Stimulated activated CD4-positive, alpha-beta T cell treated with anti-CD3 and anti-CD28 coated beads, Interleukin-2, amount 100 ng/mL, for 24 hours (primary cell): Measurements from ENCODE around the gene GLYATL3.

Experiments
- DNase-seq, 2 donors: peaks; one replicate each; pipeline ENCODE4 v3.0.0-alpha.2; 2020

Gene GLYATL3

DNA sequence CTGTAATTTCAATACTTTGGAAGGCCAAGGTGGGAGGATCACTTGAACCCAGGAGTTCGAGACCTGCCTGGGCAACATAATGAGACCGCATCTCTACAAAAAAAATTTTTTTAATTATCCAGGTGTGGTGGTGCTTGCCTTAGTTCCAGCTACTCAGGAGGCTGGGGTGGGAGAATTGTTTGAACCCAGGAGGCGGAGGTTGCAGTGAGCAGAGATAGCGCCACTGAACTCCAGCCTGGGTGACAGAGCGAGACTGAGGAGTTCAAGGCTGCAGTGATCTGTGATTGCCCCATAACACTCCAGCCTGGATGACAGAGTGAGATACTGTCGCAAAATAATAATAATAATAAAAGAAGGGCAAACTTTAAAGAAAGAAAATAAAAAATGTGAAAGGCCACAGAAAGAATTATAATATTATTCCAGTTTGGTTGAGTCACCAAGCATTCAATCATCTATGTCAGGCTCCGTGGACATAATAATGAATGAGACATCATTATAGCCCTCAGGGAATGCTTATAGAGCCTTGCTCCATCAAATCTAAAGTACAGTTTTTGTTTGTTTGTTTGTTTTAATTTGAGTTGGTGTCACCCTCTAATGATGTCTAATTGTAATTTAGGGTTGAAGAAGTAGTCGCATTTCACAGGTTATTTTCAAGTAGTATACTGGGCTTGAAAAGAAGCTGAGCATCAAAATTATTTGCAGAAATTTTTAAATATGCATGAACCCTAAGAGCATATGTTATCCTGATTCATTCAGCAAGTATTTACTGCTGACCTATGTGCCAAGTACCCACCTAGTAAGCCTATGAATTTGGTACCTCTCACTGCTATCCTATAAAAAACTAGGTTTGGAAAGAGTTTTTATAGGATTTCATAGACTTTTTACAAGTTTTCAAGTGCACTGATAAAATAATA, 15.1 kb downstream of the GLYATL3 start:
- DNase-seq: no peak

DNA sequence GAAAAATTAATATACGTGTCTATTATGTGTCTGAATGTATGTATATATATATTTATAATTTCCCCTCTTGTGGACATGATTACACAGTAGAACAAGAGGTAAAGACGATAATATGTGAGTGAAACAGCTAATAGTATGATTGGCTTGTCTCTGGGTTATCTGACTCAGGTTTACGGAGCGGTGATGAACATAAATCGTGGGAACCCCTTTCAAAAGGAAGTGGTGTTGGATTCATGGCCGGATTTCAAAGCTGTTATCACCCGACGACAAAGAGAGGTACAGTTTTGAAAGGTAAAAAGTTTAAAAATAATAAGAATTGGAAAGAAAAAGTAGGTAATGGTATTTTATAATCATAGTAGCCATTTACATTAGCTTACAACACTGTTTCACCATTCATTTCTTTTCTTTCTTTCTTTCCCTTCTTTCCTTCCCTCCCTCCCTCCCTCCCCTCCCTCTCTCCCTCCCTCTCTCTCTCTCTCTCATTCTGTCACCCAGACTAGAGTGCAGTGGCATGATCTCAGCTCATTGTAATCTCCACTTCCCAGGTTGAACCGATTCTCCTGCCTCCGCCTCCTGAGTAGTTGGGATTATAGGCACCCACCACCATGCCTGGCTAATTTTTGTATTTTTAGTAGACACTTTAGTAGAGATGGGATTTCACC, 15.9 kb downstream of the GLYATL3 start:
- DNase-seq: no peak

DNA sequence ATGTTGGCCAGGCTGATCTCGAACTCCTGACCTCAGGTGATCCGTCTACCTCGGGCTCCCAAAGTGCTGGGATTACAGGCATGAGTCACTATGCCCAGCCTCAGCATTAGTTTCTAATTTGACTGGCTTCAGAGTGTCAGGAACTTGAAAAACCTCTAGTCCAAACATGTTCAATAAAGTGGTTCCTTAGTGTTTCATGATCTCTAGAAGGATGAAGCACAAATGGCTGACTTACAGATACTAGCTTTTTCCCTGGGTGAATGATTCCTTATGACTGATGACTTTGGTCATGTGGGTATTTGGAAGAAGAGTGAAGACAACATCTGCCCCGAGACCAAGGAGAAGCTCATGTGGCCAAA, 16.4 kb downstream of the GLYATL3 start:
- DNase-seq: no peak

DNA sequence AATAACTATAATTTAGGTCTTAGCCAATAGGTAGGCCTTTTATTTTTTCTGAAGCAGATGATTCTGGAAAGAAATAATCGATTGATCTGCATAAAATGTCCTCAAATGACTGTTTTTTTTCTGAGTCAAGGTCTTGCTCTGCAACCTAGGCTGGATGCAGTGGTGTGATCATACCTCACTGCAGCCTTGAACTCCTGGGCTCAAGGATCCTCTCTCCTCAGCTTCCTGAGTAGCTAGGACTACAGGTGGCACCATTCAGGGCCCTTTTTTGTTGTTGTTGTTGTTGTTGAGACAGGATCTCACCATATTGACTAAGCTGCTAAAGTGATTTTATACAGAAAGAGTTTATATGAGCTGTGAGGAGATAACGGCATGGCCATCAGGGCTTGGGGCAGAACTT, 18.2 kb downstream of the GLYATL3 start:
- DNase-seq: no peak

DNA sequence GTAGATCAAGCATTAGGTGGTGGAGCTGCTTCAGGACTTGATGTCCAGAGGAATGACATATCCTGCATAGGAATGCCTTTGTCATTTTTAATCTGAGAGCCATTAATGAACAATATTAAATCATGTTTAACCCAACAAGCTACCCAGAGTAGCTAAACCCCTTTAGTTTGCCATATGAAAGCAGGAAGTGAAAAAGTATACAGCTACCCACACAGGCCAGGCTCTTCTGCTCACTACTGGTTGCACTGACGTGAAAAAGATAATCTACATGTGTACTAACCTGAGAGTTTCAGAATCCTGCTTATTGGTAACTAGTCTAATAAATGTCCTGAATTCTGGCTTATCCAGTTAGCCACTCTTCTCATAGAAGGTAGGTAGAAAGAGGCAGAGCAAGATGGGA, 19.9 kb downstream of the GLYATL3 start:
- DNase-seq: no peak

DNA sequence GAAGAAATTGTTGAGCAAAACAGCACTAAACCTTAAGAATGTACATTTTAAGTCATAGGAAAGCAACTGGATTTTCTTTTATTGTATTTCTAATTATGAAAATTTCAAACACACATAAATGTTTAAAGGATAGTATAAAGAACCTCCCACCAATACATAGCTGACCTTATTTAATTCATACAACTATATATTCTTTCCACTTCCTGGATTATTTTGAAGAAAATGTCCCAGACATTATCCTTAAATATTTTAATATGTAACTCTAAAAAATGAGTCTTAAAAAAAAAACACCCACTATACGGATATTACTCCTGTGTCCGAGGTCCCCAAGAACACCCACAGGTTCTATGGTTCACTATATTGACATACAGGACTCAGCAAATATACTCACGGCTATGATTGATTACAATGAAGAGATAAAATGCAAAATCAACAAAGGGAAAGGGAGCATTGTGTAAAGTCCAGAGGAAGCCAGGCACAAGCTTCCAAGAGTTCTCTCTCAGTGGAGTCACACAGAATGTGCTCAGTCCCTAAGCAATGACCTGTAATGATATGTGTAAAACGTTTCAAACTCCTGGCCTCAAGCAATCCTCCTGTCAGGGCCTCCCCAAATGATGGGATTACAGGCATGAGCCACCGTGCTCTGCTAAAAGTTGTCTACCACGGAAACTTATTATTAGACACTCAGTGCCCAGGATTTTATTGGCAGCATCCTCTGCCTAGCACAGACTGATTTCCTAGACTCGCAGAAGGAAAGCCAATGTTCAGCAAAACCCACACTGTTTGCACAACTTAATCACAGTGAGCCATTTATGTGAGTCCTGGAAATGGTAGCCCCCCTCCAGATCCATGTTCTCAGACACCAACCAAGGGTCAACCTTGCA, 23.2 kb downstream of the GLYATL3 start:
- no peak for DNase-seq

DNA sequence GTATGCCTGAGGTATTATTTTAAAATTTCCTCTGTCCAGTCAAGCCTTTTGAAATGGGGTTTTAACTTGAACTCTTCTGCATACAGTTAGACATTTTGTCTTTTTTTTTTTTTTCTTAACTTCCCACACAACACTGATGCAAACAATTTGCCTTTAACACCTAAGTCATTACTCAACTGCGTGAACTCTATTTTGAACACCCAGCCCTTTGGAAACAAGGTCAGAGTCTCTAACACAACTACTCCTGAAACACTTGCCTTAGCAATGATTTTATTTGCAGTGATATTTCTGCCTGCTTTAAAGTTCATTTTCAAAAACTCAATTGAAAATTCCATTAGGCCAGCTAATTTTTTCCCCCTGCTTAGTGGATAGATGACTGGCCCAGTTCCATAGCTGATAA, 24.2 kb downstream of the GLYATL3 start:
- no peak for DNase-seq

DNA sequence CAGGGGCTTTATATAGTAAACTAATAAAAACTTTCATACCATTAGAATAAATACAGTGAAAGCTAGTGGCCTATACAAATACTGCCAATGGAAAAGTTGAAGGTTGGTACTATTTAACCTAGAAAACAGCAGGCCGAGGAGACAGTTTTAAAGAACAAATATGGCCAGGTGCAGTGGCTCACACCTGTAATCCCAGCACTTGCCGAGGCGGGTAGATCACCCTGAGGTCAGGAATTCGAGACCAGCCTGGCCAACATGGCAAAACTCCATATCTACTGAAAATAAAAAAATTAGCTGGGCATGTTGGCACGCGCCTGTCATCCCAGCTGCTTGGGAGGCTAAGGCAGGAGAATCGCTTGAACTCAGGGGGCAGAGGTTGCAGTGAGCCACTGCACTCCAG, 24.8 kb downstream of the GLYATL3 start:
- DNase-seq: no peak

DNA sequence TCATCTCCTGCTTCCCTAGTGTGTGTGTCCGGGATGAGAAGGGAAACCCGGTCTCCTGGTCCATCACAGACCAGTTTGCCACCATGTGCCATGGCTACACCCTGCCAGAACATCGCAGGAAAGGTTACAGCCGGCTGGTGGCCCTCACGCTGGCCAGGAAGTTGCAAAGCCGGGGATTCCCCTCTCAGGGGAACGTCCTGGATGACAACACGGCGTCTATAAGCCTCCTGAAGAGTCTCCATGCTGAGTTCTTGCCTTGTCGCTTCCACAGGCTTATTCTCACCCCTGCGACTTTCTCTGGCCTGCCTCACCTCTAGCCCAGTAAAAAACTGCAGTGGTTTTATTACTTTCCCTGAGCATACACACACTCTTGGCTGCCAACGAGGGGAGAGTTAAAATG, 26.9 kb downstream of the GLYATL3 start:
- DNase-seq: no peak

DNA sequence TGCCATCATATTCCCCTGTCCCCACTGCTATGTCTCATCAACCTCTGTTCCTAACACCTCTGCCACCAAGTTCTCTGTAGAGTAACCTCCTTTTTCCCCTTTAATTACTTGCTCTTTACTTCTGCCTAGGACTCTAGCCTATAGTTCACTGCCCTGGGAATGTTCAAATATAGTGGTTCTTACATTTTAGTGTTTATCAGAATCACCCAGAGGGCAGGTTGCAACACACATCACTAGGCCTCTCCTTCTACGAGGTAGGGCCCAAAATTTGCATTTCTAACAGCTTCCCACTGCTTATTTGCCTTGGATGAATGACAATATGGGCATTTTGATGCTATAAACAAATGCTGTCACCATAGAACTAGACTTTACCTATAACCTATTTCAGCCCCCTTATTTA, 27.6 kb downstream of the GLYATL3 start:
- DNase-seq: no peak

DNA sequence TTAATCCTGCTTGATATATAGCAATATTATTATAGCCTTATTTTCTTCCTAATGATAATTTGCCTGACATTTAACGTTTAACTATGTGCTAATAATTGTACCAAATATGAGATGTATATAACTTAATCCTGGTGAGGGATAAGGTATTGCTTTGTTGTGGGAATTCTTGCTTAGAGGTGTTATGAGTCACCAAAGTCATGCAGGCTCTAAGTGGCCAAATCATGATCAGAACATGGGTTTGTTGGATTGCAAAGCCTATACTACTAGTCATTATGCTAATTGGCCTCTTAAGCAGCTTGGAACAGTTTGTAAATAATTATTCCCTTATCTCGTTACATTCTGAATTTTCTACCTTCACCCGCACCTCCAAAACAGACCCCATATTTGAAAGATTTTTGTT, 28.8 kb downstream of the GLYATL3 start:
- no peak for DNase-seq

DNA sequence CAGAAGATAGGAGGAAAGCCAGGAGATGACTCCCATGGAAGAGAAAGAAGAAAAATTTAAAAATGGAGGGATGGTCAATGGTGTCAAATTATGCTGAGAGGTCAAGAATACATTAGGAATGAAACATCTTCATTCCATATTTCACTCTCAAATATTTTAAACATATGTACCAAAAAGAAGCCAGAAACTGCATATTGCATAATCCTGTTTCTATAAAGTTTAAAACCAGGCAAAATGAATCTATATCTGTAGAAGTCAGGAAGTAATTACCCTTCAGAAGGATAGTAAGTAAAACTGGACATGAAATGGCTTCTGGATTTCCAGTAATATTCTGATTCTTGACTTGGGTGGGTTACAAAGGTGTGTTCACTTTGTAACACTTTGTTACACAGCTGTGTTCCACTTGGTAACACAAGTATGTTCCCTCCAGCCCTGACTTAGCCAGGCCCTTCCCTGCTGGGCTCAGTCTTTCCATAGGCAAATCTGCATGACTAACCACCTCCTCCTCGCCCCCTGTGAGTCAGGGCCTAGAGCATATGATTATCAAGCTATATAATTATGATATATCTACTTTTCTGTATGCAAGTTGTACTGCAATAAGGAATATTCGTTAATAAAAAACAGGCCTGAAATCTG, 30.5 kb downstream of the GLYATL3 start:
- no peak for DNase-seq

DNA sequence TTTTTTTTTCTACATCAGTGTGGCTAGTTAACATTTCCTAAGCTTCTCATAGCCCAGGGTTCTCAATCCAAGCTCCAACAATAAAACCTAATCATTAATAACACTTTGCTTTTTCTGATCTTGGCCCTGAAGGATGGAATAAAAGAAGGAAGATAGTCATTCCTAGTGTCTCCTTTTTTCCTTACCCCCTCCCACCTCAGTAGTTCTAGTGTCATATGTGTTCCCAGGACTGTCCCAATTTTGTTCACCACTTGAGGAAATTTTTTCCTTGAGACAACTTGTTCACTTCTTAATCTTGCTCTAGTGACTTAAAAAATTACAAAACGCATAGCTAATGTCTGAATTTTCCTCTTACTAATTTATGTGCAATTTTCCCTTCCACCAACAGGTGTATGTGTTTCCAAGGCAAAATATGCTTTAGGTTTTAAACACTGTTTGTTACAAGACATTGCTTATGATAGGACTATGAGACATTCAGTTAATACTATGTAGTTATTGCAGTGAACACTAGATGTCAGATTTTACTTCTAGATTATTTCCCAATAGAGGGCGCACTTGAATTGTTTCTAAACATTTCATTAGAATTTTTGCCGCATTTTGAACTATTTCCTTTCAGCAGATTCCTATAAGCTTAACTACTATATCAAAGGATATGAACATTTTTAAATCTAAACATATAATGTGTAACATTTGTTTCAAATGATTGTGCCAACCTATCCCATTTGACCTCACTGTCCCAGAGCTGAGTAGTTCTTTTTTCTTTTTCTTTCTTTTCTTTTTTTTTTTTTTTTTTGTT, 32.2 kb downstream of the GLYATL3 start:
- no peak for DNase-seq

DNA sequence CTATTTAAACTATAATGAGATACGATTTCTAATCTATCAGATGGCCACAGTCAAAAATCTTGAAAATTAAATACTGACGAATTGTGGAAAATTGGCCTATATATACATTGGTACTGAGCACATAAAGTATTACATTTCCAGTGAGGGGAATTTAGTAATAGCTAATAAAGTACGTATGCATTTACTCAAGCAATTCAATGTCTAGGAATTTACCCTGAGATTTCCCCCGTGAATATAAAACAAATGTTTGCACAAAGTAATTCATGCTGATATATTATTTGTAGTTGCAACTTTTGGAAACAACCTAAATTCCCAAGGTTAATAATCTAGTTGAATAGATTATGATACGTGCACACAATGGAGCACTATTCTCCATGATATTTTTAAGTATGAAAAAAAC, 36.1 kb downstream of the GLYATL3 start:
- no peak for DNase-seq

DNA sequence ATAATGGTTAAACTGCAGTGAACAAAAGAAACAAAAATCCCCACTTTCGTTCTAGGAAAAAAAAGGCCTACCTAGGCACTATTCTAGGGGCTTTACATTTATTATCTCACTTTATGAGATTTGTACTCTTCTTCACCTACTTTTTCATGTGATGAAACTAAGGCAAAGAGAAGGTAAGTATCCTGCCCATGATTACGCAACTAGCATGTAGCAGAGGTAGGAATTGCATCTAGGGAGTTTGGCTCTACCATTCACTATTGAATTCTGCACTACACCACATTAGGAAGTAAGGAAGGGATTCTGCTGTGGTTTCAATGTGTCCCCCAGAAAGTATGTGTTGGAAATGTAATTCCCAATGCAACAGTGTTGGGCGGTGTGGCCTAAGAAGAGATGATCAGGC, 39.4 kb downstream of the GLYATL3 start:
- DNase-seq: no peak

DNA sequence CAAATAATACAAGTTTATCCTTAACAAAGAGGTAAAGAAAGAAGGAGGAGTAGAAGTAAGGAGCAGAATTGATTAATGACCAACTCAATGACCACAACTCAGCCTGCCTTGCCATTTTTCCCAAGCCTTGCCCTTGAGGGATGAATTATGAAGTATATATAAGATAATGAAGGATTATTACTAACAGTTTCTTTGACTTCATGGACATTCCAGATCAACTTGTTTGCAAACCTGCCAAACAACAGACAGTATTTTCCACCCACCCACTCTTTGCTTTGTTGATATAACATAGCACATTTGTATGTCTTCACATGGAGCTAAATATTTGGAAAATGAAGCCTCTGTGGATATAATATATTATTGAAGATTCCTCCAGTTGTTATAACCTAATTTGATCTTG, 40.9 kb downstream of the GLYATL3 start:
- DNase-seq: no peak

DNA sequence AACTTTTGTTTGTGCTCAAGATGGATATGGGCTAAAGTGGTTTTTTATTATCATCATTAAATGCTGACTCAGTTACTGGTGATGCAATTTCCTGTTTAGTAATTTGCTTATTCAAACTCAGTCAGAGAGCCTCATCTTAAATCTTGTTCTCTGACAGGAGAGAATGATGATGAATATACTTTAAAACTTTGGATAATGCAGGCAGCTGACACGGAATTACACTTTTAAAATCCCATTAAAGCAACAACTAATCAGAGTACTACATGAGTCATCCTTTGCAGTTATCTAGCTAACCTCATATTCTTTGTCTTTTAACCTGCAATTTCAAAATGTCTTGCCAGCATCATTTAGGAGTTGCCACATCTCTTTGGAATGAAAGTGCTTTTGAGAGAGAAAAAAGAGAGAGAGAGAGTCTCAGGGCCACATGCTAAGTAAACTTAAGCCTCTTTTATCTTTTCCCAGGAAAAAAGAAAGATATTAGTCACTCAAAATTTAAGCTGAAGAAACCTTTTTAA, 41.5 kb downstream of the GLYATL3 start:
- DNase-seq: no peak

DNA sequence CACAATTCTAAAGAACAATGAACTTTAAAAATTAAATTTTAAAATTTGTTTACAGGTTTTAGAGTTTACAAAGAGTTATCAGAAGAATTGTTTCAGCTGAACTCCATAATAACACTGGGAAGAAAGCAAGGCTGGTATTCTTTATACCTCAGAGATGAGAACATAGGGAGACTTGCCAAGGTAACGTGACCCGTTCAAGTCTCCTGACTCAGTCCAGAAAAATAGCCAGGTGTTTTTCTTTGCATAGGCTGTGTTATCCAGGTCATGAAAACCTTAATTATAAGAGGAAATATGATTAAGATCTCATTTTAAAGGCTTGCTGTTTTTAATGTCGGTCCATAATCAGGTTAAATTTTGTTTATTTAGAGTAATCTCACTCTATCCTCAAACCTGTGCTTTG, 42.2 kb downstream of the GLYATL3 start:
- no peak for DNase-seq

DNA sequence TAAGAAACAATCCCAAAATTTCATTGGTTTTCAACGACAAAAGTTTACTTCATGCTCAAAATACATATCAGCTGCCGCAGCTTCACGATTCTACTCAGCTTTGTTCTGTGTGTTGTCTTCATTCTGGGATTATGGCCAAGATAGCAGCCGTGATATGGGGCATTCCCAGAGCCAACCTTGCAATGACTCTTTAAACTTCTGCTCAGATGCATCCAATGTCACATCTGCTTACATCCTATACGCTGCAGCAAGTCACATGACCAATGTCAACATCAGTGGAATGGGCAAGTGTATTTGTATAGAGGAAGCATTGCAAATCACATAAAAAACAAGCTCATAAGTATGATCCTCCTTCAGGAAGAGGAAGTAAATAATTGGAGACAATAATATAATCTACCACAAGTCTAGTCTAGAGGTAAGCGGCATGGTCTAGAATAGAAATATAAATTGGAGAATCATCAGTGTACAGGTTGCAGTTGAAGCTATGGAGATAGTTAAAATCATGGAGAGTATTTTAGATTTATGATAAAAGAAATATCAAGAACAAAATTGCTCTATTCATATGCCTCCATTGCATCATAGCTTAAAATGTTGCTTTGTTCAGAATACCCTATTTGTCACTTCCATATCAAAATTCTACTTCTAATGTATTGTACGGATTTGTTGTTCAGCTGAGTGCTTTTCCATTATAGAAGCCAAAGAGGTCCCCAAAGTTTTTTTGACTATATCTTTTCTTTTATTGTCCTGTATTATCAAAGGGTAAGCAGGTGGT, 43.5 kb downstream of the GLYATL3 start:
- no peak for DNase-seq

DNA sequence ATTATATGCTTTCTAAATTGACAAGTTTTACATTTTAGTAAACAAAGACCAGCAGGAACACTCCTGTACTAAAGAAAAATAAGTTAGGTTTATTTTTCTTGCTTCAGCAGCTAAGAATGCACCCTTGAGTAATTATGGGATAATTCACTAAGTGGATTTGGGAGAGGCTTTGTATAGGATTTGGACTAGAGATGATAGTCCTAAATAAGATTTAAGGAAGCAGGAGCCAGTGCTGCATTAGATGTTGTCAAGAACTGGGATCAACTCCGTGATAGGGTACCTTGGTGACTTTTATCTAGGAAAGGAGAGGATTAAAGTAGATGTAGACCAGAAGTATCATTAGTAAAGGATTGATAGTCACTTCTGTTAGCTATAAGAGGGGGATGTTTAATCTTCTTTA, 46.6 kb downstream of the GLYATL3 start:
- DNase-seq: no peak

DNA sequence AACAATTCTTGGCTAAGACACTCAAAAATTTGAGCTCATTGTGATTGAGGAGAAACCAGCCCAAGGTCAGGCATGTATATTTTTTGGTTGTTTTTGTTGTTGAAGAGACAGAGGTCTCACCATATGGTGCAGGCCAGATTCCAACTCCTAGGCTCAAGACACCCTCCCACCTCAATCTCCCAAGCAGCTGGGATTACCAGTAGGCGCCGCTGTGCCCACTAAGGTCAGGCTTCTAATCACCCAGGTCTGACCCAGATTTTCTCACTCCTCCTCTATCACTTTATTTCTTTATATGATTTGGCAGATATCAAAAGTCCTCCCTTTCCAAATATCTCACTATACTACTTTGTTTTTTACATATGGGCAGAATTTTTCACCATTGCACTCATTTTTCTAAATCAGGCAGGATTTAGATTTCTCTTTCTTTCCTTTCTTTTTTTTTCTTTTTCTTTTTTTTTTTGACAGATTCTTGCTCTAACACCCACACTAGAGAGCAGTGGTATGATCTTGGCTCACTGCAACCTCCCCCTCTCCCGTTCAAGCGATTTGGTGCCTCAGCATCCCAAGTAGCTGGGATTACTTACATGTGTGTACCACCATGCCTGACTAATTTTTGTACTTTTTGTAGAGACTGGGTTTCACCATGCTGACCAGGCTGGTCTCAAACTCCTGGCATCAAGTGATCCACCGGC, 49.0 kb downstream of the GLYATL3 start:
- no peak for DNase-seq
